ENCODE measurements around the gene PHF12. TPM values are rescaled to one million over a fixed set of nuclear protein-coding genes. Genes with fewer than 3 reads are reported as not detected.

The PHF12 gene
- total RNA-seq, 3 donors from 2014 or later (not counting 1 experiment from before 2014, with no cell fraction given), result 163 to 177 (median 171) TPM

DNA sequence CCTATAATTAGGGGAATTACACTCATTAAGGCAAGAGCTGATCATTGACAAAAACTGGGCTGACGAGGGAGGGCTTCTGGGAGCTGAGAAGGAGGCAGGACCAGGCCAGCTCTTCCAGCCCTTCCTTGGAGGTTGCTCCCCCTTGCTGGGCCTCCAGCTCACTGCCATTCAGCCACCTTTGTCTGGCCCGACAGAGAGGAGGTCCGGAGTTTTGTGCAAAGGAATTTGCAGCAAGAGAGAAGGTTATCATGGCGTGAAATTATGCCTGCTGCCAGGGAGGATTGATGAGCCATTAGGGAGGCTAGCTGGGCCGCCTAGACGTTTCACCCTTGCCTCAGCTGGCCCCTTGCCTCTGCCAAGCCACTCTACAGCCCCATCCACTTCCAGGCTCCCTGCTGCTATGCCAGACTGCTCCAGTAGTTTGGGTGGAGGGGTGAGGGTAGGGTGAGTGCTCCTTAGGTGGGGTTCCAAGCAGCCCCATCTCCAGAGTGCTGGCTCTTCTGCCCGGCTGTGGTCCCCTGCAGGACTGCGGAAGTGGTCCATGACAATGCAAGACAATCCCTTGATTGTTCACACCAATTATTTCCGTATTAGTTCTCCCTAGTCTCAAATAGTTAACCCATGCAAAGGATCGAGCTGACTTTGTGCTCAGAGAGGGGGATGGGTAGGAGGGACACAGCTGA is 17.1 kb upstream of the PHF12 start:
- WGBS (ENCODE audit: insufficient coverage), result 86% methylated on average over 8 of the region's 10 CpGs
- H3K4me1 ChIP-seq (ENCODE audit: control insufficient read depth, insufficient read depth, low read length), result peaks cover 13% of the 10 kb centered on the region
- Mint-ChIP-seq H3K27ac (no peak overlapping the region), H3K27me3 (ENCODE audit: low read depth in 2 of 2) (peaks cover 7 to 10% of the 10 kb centered on the region in 2 donors), H3K36me3 (no peaks in the 10 kb centered on the region), H3K9me3 (no peaks in the 10 kb centered on the region), H3K4me1 (peaks cover 0 to 5% of the 10 kb centered on the region in 2 donors), H3K4me3 (no peak overlapping the region)
- intact Hi-C loops (cut with micrococcal nuclease), result no loop called here
- no peak for ATAC-seq
- H3K27ac ChIP-seq (ENCODE audit: low read length), result no peak overlapping the region
- no peaks in the 10 kb centered on the region for H3K36me3 ChIP-seq (ENCODE audit: control insufficient read depth, insufficient read depth, low read length)
- no peaks in the 10 kb centered on the region for H3K27me3 ChIP-seq (ENCODE audit: control insufficient read depth, insufficient read depth, low read length)
- no peak for DNase-seq
- H3K4me3 ChIP-seq (ENCODE audit: low read length), result no peak overlapping the region
- TF ChIP-seq, protein P1, sequence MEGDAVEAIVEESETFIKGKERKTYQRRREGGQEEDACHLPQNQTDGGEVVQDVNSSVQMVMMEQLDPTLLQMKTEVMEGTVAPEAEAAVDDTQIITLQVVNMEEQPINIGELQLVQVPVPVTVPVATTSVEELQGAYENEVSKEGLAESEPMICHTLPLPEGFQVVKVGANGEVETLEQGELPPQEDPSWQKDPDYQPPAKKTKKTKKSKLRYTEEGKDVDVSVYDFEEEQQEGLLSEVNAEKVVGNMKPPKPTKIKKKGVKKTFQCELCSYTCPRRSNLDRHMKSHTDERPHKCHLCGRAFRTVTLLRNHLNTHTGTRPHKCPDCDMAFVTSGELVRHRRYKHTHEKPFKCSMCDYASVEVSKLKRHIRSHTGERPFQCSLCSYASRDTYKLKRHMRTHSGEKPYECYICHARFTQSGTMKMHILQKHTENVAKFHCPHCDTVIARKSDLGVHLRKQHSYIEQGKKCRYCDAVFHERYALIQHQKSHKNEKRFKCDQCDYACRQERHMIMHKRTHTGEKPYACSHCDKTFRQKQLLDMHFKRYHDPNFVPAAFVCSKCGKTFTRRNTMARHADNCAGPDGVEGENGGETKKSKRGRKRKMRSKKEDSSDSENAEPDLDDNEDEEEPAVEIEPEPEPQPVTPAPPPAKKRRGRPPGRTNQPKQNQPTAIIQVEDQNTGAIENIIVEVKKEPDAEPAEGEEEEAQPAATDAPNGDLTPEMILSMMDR (IDR thresholded peaks at IDR 0.05), result no peak
- no peaks in the 10 kb centered on the region for H3K9me3 ChIP-seq (ENCODE audit: control insufficient read depth, insufficient read depth, low read length)

DNA sequence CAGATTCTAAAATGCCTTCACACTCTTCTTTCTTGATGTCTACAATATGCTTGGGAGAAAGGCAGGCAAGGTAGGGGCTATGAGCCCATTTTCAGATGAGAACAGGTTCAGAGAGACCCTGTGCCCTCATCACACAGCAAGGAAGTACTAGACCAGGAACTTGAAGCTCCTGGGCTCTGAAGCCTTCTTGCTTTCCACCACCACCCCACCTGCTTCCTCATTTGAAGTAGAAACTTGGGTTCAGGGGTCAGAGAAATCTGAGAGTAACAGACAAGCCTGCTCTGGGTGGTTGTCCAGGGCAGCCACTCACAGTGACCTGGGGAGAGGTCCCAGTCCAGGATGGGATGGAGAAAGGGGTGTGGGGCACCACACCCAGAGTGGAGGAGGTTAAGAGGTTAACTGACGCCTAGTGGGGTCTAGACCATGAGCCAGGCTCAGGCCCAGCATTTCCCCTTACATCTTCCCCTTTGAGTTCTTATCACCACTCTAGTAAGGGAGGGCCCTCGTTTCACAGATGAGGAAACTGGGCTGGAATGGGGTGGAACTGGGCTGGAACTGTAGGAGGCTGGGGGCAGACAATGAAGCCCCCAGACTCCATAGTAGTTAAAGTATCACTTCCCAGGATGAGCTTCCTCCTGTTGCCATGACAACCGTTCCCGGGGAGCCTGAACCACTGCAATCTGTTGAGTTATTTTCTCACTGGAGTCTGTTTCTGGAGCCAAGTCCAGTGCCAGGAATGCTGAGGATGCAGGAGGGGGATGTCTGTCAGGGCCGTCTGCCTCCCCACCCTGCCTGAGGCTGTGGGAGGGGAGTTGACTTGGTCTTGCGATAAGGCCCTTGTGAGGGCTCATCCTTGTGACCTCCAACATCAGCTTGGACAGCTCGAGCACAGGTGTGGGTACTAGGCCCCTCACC is 16.2 kb upstream of the PHF12 start:
- peak overlapping the region in 1 of 2 donors; percentile 56 for H3K27ac Mint-ChIP-seq
- H3K36me3 Mint-ChIP-seq, result no peaks in the 10 kb centered on the region
- H3K27ac ChIP-seq (ENCODE audit: low read length), result no peak overlapping the region
- H3K4me1 ChIP-seq (ENCODE audit: control insufficient read depth, insufficient read depth, low read length), result peaks cover 13% of the 10 kb centered on the region
- no peak overlapping the region for H3K4me3 Mint-ChIP-seq
- H3K4me3 ChIP-seq (ENCODE audit: low read length), result no peak overlapping the region
- ATAC-seq (peak in 2 of 3 donors; percentile 21 to 30), DNase-seq (no peak)
- H3K36me3 ChIP-seq (ENCODE audit: control insufficient read depth, insufficient read depth, low read length), result no peaks in the 10 kb centered on the region
- intact Hi-C loops (cut with micrococcal nuclease), result no loop called here
- no peaks in the 10 kb centered on the region for H3K9me3 Mint-ChIP-seq
- WGBS (ENCODE audit: insufficient coverage), result 68% methylated on average over 6 of the region's 7 CpGs
- H3K27me3 Mint-ChIP-seq (ENCODE audit: low read depth in 2 of 2), result peaks cover 12 to 14% of the 10 kb centered on the region in 2 donors
- peaks cover 0 to 5% of the 10 kb centered on the region in 2 donors for H3K4me1 Mint-ChIP-seq
- no peaks in the 10 kb centered on the region for H3K9me3 ChIP-seq (ENCODE audit: control insufficient read depth, insufficient read depth, low read length)
- H3K27me3 ChIP-seq (ENCODE audit: control insufficient read depth, insufficient read depth, low read length), result no peaks in the 10 kb centered on the region
- TF ChIP-seq, protein P1 (IDR thresholded peaks at IDR 0.05), result no peak

GRCh38 chr17:28963841-28964240 is 12.5 kb upstream of the PHF12 start:
- no peaks in the 10 kb centered on the region for H3K9me3 ChIP-seq (ENCODE audit: control insufficient read depth, insufficient read depth, low read length)
- H3K27me3 ChIP-seq (ENCODE audit: control insufficient read depth, insufficient read depth, low read length), result no peaks in the 10 kb centered on the region
- no peak overlapping the region for H3K4me3 Mint-ChIP-seq
- TF ChIP-seq, protein P1 (IDR thresholded peaks at IDR 0.05), result no peak
- H3K9me3 Mint-ChIP-seq, result no peaks in the 10 kb centered on the region
- H3K27ac Mint-ChIP-seq, result no peak overlapping the region
- no peaks in the 10 kb centered on the region for H3K36me3 ChIP-seq (ENCODE audit: control insufficient read depth, insufficient read depth, low read length)
- H3K27ac ChIP-seq (ENCODE audit: low read length), result no peak overlapping the region
- intact Hi-C loops (cut with micrococcal nuclease), result no loop called here
- DNase-seq (no peak), ATAC-seq (no peak)
- WGBS (ENCODE audit: insufficient coverage), result 75% methylated on average over 7 of the region's 8 CpGs
- H3K27me3 Mint-ChIP-seq (ENCODE audit: low read depth in 2 of 2), result peaks cover 12 to 14% of the 10 kb centered on the region in 2 donors
- H3K4me1 ChIP-seq (ENCODE audit: control insufficient read depth, insufficient read depth, low read length), result peaks cover 13% of the 10 kb centered on the region
- H3K4me3 ChIP-seq (ENCODE audit: low read length), result no peak overlapping the region
- no peaks in the 10 kb centered on the region for H3K36me3 Mint-ChIP-seq
- peaks cover 0 to 5% of the 10 kb centered on the region in 2 donors for H3K4me1 Mint-ChIP-seq

Data from natural killer cell (primary cell).